ENCODE data around the gene PROZ.
"Not testable (repeated sequence)": the region's sequence is repeated elsewhere in the genome, so short reads cannot be mapped to it uniquely, and the experiment has no call there.

PROZ gene, protein sequence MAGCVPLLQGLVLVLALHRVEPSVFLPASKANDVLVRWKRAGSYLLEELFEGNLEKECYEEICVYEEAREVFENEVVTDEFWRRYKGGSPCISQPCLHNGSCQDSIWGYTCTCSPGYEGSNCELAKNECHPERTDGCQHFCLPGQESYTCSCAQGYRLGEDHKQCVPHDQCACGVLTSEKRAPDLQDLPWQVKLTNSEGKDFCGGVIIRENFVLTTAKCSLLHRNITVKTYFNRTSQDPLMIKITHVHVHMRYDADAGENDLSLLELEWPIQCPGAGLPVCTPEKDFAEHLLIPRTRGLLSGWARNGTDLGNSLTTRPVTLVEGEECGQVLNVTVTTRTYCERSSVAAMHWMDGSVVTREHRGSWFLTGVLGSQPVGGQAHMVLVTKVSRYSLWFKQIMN

DNA sequence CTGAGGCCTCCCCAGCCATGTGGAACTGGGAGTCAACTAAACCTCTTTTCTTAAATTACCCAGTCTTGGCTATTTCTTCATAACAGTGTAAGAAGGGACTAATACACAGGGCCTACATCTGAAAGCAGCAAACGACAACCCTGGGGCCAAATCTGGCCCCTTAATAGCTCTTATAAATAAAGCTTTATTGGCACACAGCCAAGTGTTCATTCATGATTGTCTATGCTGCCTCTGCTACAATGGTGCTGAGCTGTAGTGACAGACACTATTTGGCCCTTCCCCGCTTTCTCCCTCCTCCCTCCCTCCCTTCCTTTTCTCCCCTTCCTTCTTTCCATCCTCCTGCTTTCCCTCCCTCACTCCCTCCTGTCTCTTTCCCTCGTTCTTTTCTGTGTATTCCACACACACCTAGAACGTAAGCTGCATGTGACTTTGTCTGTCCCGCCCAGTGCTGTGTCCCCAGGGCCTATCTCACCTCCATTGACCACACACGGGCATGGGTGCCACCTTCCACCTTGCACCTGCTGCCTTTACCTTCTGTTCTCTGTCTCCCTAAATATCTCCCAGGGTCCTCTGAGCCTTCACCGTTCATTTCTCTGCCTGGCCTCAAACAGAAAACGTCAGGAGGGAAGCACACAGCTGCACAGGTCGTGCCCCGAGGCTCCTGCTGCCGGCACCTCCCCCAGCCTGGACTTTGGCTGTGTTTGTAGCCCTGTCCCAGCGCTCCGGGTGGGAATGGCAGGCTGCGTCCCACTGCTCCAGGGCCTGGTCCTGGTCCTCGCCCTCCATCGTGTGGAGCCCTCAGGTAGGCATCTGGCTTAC, at the start of gene PROZ:
TSS of gene PROZ (plus strand) at position 720 of the 819 bp plus-strand sequence. CDS start at position 733, 13 bp downstream.
- Histone ChIP-seq H3K9ac (ENCODE audit: insufficient read length) (no peak within 1 kb of the TSS), H3K4me3 (no peak within 1 kb of the TSS), H3K27ac (peak within 1 kb of the TSS; percentile 46; the same call in 1 of the 2 replicates), H3K36me3 (ENCODE audit: insufficient read depth, low read length) (no peaks in the 10 kb centered on the region), H3K9me3 (ENCODE audit: low read depth, low read length) (no peaks in the 10 kb centered on the region)
- DNase-seq (ENCODE audit: low read depth, low spot score), result no peak
- no peak for TF ChIP-seq FOXP2 (optimal IDR thresholded peaks at IDR 0.05; ENCODE audit: control extremely low read depth, extremely low read length, insufficient read depth)
- TF ChIP-seq EZH2 (IDR thresholded peaks at IDR 0.05), result no peak
- no peak for TF ChIP-seq POLR2AphosphoS5 (IDR thresholded peaks at IDR 0.05; ENCODE audit: borderline replicate concordance, low read depth, low read length)

DNA sequence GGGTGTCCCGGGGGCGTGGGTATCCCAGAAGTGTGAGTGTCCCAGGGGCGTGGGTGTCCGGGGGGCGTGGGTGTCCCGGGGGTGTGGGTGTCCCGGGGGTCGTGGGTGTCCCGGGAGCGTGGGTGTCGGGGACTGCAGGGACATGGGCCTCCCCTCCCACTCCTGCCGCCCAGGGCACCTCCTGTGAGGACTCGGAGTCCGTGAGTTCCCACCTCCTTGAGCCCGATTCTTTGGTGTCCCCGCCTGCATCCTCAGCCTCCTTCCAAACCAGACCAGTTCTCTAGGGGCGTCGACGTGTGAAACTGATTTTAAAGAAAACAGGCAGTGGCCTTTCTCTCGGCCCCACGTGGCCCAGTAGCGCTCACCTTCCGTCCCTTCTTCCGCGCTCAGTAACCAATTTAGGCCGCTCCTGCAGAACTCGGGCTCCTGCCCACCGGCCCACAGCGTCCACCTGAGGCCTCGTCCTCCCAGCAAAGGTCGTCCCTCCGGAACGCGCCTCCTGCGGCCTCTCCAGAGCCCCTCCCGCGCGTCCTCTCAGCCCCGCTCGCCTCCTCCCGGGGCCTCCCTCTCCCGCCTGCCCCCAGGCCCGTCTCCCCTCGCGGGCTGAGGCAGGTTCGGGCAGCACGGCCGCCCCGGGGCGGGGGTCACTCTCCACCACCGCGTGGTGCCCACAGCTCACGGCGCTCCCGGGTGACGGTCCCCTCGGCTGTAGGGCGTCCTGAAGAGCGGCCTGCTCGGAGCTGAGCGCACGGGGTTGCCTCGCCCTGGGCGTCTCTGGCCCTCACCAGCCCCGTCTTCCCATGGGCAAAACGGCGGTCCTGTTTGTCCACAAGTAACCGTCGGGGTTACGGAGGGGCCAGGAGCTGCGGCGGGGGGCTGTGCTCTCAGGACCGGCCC, 49.0 kb upstream of the PROZ start:
- no peak for TF ChIP-seq EZH2 (IDR thresholded peaks at IDR 0.05)
- no peak for TF ChIP-seq FOXP2 (optimal IDR thresholded peaks at IDR 0.05; ENCODE audit: control extremely low read depth, extremely low read length, insufficient read depth)
- TF ChIP-seq POLR2AphosphoS5 (IDR thresholded peaks at IDR 0.05; ENCODE audit: borderline replicate concordance, low read depth, low read length), result no peak
- H3K27ac ChIP-seq, result no peak overlapping the region
- H3K9me3 ChIP-seq (ENCODE audit: low read depth, low read length), result no peaks in the 10 kb centered on the region
- H3K9ac ChIP-seq (ENCODE audit: insufficient read length), result no peak overlapping the region
- no peak overlapping the region for H3K4me3 ChIP-seq
- DNase-seq (ENCODE audit: low read depth, low spot score), result no peak
- no peaks in the 10 kb centered on the region for H3K36me3 ChIP-seq (ENCODE audit: insufficient read depth, low read length)

DNA sequence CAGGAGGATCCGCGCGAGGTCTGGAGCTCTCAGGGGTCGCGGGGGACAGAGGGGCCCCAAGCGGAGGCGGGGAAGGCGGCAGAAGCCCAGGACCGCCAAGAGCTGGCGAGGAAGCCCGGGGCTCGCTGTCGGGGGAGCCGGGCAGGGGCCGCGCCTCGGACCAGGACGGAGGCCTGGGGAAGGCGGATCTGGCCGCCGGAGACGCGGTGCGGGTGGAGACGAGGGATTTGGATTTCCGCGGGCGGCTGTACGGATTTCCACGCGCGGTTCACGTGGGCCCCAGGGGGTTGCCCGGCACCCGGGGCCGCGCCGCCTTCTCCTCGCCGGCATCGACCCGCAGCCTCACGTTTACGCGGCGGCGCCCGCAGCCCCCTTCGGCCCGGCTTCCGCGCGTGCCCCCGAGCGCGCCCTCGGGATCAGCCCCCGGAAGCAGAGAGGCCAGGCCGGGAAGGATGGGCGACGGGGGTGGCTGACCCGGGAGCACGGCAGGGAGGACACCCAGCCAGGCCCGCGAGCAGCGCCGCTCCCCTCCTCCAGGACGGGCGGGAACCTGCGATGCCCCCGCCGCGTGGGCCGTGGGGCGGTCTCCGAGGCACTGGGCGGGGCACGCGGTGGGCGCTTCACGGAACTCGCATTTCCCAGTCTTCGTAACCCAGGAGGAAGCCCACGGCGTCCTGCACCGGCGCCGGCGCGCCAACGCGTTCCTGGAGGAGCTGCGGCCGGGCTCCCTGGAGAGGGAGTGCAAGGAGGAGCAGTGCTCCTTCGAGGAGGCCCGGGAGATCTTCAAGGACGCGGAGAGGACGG, 48.2 kb upstream of the PROZ start:
- Histone ChIP-seq H3K36me3 (ENCODE audit: insufficient read depth, low read length) (no peaks in the 10 kb centered on the region), H3K27ac (no peak overlapping the region), H3K9ac (ENCODE audit: insufficient read length) (no peak overlapping the region), H3K9me3 (ENCODE audit: low read depth, low read length) (no peaks in the 10 kb centered on the region), H3K4me3 (peak overlapping the region; percentile 60)
- TF ChIP-seq EZH2 (IDR thresholded peaks at IDR 0.05) (no peak), POLR2AphosphoS5 (IDR thresholded peaks at IDR 0.05; ENCODE audit: borderline replicate concordance, low read depth, low read length) (no peak), FOXP2 (optimal IDR thresholded peaks at IDR 0.05; ENCODE audit: control extremely low read depth, extremely low read length, insufficient read depth) (no peak)
- no peak for DNase-seq (ENCODE audit: low read depth, low spot score)

DNA sequence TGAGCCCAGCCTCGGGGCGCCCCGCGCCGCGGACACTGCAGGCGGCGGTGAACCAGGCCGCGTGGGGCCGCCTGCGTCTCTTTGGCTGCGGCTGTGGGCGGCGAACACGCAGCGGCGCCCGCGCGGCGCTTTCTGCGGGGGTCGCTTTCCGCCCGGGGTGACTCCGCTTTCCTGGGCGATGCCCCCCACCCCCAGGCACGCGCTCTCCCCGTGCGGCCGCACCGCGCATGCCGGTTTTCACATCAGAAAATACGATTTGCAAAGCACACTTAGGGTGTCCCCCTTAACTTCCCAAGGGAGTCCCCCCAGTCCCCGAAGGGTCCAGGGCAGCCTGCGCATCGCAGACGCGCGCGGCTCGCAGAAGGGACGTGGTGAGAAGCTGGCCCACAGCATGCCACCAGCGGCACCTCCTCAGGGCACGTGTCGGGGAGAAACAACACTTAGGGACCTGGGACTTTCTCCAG, 47.6 kb upstream of the PROZ start:
- Histone ChIP-seq H3K9me3 (ENCODE audit: low read depth, low read length) (no peaks in the 10 kb centered on the region), H3K9ac (ENCODE audit: insufficient read length) (no peak overlapping the region), H3K4me3 (peak overlapping the region; percentile 60; the same call in 1 of the 2 replicates), H3K27ac (no peak overlapping the region), H3K36me3 (ENCODE audit: insufficient read depth, low read length) (no peaks in the 10 kb centered on the region)
- TF ChIP-seq FOXP2 (optimal IDR thresholded peaks at IDR 0.05; ENCODE audit: control extremely low read depth, extremely low read length, insufficient read depth) (no peak), POLR2AphosphoS5 (IDR thresholded peaks at IDR 0.05; ENCODE audit: borderline replicate concordance, low read depth, low read length) (no peak), EZH2 (IDR thresholded peaks at IDR 0.05) (no peak)
- no peak for DNase-seq (ENCODE audit: low read depth, low spot score)

DNA sequence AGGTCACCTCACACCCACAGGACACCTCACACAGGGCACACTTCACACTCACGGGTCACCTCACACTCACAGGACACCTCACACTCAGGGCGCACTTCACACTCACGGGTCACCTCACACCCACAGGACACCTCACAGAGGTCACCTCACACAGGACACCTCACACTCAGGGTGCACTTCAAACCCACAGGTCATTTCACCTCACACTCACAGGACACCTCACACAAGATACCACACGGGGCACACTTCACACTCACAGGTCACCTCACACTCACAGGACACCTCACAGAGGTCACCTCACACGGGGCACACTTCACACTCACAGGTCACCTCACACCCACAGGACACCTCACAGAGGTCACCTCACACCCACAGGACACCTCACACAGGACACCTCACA, 46.6 kb upstream of the PROZ start:
- not testable (repeated sequence) for H3K27ac ChIP-seq; H3K9me3 ChIP-seq (ENCODE audit: low read depth, low read length); H3K36me3 ChIP-seq (ENCODE audit: insufficient read depth, low read length); H3K4me3 ChIP-seq; H3K9ac ChIP-seq (ENCODE audit: insufficient read length); DNase-seq (ENCODE audit: low read depth, low spot score)

DNA sequence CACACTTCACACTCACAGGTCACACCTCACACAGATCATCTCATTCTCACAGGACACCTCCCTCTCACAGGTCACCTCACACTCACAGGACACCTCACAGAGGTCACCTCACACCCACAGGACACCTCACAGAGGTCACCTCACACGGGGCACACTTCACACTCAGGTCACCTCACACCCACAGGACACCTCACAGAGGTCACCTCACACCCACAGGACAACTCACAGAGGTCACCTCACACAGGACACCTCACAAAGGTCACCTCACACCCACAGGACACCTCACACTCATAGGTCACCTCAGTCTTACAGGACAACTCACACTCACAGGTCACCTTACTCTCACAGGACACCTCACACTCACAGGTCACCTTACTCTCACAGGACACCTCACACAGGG, 46.0 kb upstream of the PROZ start:
- H3K27ac ChIP-seq; H3K36me3 ChIP-seq (ENCODE audit: insufficient read depth, low read length): not testable (repeated sequence)

DNA sequence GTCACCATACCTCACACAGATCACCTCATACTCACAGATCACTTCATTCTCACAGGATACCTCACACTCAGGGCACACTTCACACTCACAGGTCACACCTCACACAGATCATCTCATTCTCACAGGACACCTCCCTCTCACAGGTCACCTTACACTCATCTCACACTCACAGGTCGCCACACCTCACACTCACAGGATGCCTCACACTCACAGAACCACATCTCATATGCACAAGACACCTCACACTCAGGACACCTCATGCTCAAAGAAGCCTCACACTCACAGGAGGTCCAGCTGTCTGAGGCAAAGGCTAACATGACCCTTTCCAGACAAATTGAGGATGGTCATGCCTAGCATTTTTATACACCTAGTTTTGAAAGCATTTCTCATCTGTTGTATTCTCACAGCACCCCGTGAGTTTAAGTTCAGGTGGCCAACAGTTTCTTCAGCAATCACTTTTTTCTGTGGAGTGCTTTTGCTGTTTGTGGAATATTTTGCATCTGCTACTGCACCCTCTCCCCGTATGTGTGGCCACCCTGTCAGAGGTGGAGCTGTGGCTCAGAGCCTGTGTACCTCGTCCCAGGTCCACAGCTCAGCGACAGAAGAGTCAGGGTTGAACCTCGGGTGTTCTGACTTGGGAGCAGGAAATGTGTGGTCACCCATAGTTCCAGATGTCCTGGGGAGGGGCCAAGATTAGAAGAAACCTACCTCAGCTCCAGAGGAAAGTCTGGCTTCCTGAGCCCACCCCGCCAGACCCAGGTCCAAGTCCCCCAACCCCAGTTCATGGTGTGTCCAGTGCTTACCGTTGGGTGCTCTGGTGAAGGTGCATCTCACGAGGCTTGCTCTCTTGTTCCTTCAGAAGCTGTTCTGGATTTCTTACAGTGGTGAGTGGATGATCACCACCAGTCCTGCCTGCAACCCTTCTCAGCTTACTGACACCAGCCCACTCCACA, 45.3 kb upstream of the PROZ start:
- Histone ChIP-seq H3K9ac (ENCODE audit: insufficient read length) (no peak overlapping the region), H3K27ac (no peak overlapping the region), H3K9me3 (ENCODE audit: low read depth, low read length) (no peaks in the 10 kb centered on the region), H3K36me3 (ENCODE audit: insufficient read depth, low read length) (no peaks in the 10 kb centered on the region), H3K4me3 (no peak overlapping the region)
- TF ChIP-seq POLR2AphosphoS5 (IDR thresholded peaks at IDR 0.05; ENCODE audit: borderline replicate concordance, low read depth, low read length) (no peak), EZH2 (IDR thresholded peaks at IDR 0.05) (no peak), FOXP2 (optimal IDR thresholded peaks at IDR 0.05; ENCODE audit: control extremely low read depth, extremely low read length, insufficient read depth) (no peak)
- DNase-seq (ENCODE audit: low read depth, low spot score), result no peak

More for the DNA sequence above, 46.0 kb upstream of the PROZ start:
- H3K9ac ChIP-seq (ENCODE audit: insufficient read length); DNase-seq (ENCODE audit: low read depth, low spot score); H3K4me3 ChIP-seq; H3K9me3 ChIP-seq (ENCODE audit: low read depth, low read length): not testable (repeated sequence)
